GM19193 (cell line): ENCODE data around the gene WDFY3.

ENCODE experiments used
- POLR2A ChIP-seq: IDR thresholded peaks from 4 replicates; pipeline ENCODE4 v1.6.1; 2011; ENCODE audit not compliant: insufficient read depth, insufficient read length; ENCODE audit errors: extremely low read depth

WDFY3 gene

GRCh38 chr4:84958434-84958833 lies 8.1 kb downstream of the WDFY3 start:
- TF ChIP-seq POLR2A: no peak

GRCh38 chr4:84957514-84958420 lies 8.7 kb downstream of the WDFY3 start:
- no peak for TF ChIP-seq POLR2A

GRCh38 chr4:84956014-84956413 lies 10.5 kb downstream of the WDFY3 start:
- no peak for TF ChIP-seq POLR2A

- TF ChIP-seq POLR2A: no peak
Measured at GRCh38 chr4:84954982-84955567, 11.4 kb downstream of the WDFY3 start.

- no peak for TF ChIP-seq POLR2A
Measured at GRCh38 chr4:84952776-84953175, 13.7 kb downstream of the WDFY3 start.

GRCh38 chr4:84952004-84952403 lies 14.5 kb downstream of the WDFY3 start:
- TF ChIP-seq POLR2A: no peak

GRCh38 chr4:84948056-84948455 lies 18.4 kb downstream of the WDFY3 start:
- TF ChIP-seq POLR2A: no peak

- TF ChIP-seq POLR2A: no peak
Measured at GRCh38 chr4:84944947-84945346, 21.5 kb downstream of the WDFY3 start.

- no peak for TF ChIP-seq POLR2A
Measured at GRCh38 chr4:84940960-84941359, 25.5 kb downstream of the WDFY3 start.

GRCh38 chr4:84939113-84939512 lies 27.4 kb downstream of the WDFY3 start:
- no peak for TF ChIP-seq POLR2A

- TF ChIP-seq POLR2A: no peak
Measured at GRCh38 chr4:84938316-84938715, 28.2 kb downstream of the WDFY3 start.

- no peak for TF ChIP-seq POLR2A
Measured at GRCh38 chr4:84937381-84937977, 29.0 kb downstream of the WDFY3 start.

- TF ChIP-seq POLR2A: no peak
Measured at GRCh38 chr4:84936123-84936522, 30.4 kb downstream of the WDFY3 start.

- no peak for TF ChIP-seq POLR2A
Measured at GRCh38 chr4:84932462-84932861, 34.0 kb downstream of the WDFY3 start.

- no peak for TF ChIP-seq POLR2A
Measured at GRCh38 chr4:84931961-84932360, 34.5 kb downstream of the WDFY3 start.

GRCh38 chr4:84931274-84931673 lies 35.2 kb downstream of the WDFY3 start:
- no peak for TF ChIP-seq POLR2A

GRCh38 chr4:84928089-84928488 lies 38.4 kb downstream of the WDFY3 start:
- no peak for TF ChIP-seq POLR2A

- TF ChIP-seq POLR2A: no peak
Measured at GRCh38 chr4:84927428-84927827, 39.1 kb downstream of the WDFY3 start.
